Measurements from ENCODE around the gene COL4A4. TPM values are rescaled to one million over a fixed set of nuclear protein-coding genes. Genes with fewer than 3 reads are reported as not detected.

Gene COL4A4
- total and polyA plus RNA-seq, 2 experiments from 2014 or later: 1.3 to 3.1 TPM

Small RNAs within 50 kb of the gene (small RNA-seq; reads per million reads assigned to genes)
- gene RF00554 (ENCODE audit: low replicate concordance): not detected

Other genes starting within 250 kb of the COL4A4 start
- gene COL4A3, start 419 bp upstream of the COL4A4 start, total RNA-seq (2014; rRNA removed; shearing (Covaris generic)): 1.2 and 3.5 TPM in 2 replicates
- gene COL4A3, start 419 bp upstream of the COL4A4 start, polyA plus RNA-seq (2016; fragmentation: Nextera tagmentation; extraction: Ambion mirVana): 1.1 and 1.3 TPM in 2 replicates
- 107 and 112 TPM in 2 replicates for gene MFF, start 161.0 kb upstream of the COL4A4 start, total RNA-seq (2014; rRNA removed; shearing (Covaris generic))
- 152 and 161 TPM in 2 replicates for gene MFF, start 161.0 kb upstream of the COL4A4 start, polyA plus RNA-seq (2016; fragmentation: Nextera tagmentation; extraction: Ambion mirVana)
- not detected in 2 replicates for gene TM4SF20, start 215.1 kb upstream of the COL4A4 start, total RNA-seq (2014; rRNA removed; shearing (Covaris generic))
- 0.12 TPM in 1 of 2 replicates, not detected in the other for gene TM4SF20, start 215.1 kb upstream of the COL4A4 start, polyA plus RNA-seq (2016; fragmentation: Nextera tagmentation; extraction: Ambion mirVana)
- gene SCYGR1, start 223.7 kb upstream of the COL4A4 start, total RNA-seq (2014; rRNA removed; shearing (Covaris generic)): not detected in 2 replicates
- not detected in 2 replicates for gene SCYGR1, start 223.7 kb upstream of the COL4A4 start, polyA plus RNA-seq (2016; fragmentation: Nextera tagmentation; extraction: Ambion mirVana)